Measurements from ENCODE around the gene VIPR1.

- no peak for TF ChIP-seq CTCF (IDR thresholded peaks at IDR 0.05)
- no peak for TF ChIP-seq POLR2A (IDR thresholded peaks at IDR 0.05; ENCODE audit: low read depth)
These were observed 78.9 kb downstream of the VIPR1 start for GRCh38 chr3:42581400-42581708.
